ENCODE results near the gene SDR42E1. TPM values are rescaled to one million over a fixed set of nuclear protein-coding genes. Genes with fewer than 3 reads are reported as not detected.

The SDR42E1 gene
- total and polyA plus RNA-seq, 10 of the 15 experiments (the other 5 are each of a cell fraction or from before 2014, with no cell fraction given) = 1.4 to 5.5 (median 2.3) TPM

DNA sequence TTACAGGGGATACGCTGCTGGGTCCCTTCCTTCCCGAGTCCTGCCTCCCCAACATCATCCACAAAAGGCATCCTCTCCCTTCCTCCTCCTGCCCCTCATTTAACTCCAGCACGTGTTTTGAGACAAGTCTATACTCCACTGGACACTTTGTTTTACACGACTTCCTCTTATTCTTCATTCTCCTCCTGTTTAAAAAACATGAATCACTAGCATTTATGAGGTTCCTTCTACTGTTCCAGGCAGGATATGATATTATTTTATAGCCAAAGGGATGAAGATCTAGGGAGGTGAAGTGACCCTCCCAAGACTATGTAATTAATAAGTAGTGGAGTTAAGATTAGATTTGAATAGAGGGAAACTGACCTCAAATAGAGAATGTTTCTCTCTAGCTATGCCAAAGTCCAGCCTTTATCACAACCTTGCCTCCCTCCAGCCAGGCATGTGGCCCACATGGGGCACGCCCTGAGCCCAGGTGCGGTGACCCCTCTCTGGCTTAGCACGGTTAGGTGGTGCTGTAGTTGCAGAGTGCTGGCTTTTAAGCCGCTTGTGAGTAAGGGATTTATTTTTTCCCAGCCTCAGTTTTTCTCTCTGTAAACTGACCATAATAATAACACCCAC, 22.5 kb upstream of the SDR42E1 start:
- BruUV-seq (replicated peaks) = no TSS peak
- Histone ChIP-seq H3K9ac (ENCODE audit: control insufficient read depth, insufficient read depth, low read length) (no peak overlapping the region), H3K4me3 (no peak overlapping the region), H2AFZ (ENCODE audit: control insufficient read depth, low read depth, low read length) (no peak overlapping the region), H3K27me3 (replicated peaks in 1 of 2; ENCODE audit: control insufficient read depth in 2 of 2, insufficient read depth in 2 of 2, low read length in 1 of 2) (peaks cover 0 to 3% of the 10 kb centered on the region in 2 experiments; a peak in 3 of 4 replicates), H3K36me3 (ENCODE audit: control insufficient read depth in 2 of 2, insufficient read depth in 2 of 2, low read length in 1 of 2) (no peaks in the 10 kb centered on the region), H4K20me1 (ENCODE audit: control insufficient read depth, insufficient read depth) (no peaks in the 10 kb centered on the region; the same call in 1 of the 2 replicates), H3K79me2 (ENCODE audit: control insufficient read depth, insufficient read depth, low read length) (no peaks in the 10 kb centered on the region), H3K27ac (ENCODE audit: control insufficient read depth, insufficient read depth) (no peak overlapping the region), H3K4me1 (ENCODE audit: control insufficient read depth, insufficient read depth, low read length) (no peaks in the 10 kb centered on the region), H3K9me3 (replicated peaks; ENCODE audit: control insufficient read depth, insufficient read depth, low read length) (no peaks in the 10 kb centered on the region), H3K4me2 (ENCODE audit: control insufficient read depth, insufficient read depth) (no peak overlapping the region)
- ChIA-PET POLR2A (no interaction called here), RAD21 (ENCODE audit: unreplicated experiment) (no interaction called here), SMC1A (ENCODE audit: uncharacterized antibody, unreplicated experiment) (no interaction called here), CTCF (no interaction called here)
- in situ Hi-C loops (cut with MboI) = no loop called here
- no peak for ATAC-seq
- no peak for FAIRE-seq
- TF ChIP-seq ATF7 (IDR thresholded peaks at IDR 0.05; ENCODE audit: low read depth) = no peak
- no peak for TF ChIP-seq ZNF207 (IDR thresholded peaks at IDR 0.05; ENCODE audit: borderline replicate concordance)
- no peak for TF ChIP-seq IKZF2 (IDR thresholded peaks at IDR 0.05)
- TF ChIP-seq PAX8 (IDR thresholded peaks at IDR 0.05) = no peak
- no peak for TF ChIP-seq ZBED1 (IDR thresholded peaks at IDR 0.05; ENCODE audit: borderline replicate concordance)
- no peak for TF ChIP-seq CUX1 (IDR thresholded peaks at IDR 0.05; ENCODE audit: insufficient replicate concordance, low read depth, low read length)
- TF ChIP-seq, protein P1, sequence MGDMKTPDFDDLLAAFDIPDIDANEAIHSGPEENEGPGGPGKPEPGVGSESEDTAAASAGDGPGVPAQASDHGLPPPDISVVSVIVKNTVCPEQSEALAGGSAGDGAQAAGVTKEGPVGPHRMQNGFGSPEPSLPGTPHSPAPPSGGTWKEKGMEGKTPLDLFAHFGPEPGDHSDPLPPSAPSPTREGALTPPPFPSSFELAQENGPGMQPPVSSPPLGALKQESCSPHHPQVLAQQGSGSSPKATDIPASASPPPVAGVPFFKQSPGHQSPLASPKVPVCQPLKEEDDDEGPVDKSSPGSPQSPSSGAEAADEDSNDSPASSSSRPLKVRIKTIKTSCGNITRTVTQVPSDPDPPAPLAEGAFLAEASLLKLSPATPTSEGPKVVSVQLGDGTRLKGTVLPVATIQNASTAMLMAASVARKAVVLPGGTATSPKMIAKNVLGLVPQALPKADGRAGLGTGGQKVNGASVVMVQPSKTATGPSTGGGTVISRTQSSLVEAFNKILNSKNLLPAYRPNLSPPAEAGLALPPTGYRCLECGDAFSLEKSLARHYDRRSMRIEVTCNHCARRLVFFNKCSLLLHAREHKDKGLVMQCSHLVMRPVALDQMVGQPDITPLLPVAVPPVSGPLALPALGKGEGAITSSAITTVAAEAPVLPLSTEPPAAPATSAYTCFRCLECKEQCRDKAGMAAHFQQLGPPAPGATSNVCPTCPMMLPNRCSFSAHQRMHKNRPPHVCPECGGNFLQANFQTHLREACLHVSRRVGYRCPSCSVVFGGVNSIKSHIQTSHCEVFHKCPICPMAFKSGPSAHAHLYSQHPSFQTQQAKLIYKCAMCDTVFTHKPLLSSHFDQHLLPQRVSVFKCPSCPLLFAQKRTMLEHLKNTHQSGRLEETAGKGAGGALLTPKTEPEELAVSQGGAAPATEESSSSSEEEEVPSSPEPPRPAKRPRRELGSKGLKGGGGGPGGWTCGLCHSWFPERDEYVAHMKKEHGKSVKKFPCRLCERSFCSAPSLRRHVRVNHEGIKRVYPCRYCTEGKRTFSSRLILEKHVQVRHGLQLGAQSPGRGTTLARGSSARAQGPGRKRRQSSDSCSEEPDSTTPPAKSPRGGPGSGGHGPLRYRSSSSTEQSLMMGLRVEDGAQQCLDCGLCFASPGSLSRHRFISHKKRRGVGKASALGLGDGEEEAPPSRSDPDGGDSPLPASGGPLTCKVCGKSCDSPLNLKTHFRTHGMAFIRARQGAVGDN (IDR thresholded peaks at IDR 0.05) = no peak
- TF ChIP-seq EGR1 (IDR thresholded peaks at IDR 0.05; ENCODE audit: borderline replicate concordance in 1 of 2, low read depth in 2 of 2, low read length in 2 of 2) = no peak
- no peak for TF ChIP-seq SMC3 (IDR thresholded peaks at IDR 0.05; ENCODE audit: borderline replicate concordance, low read length)
- no peak for TF ChIP-seq YY1 (IDR thresholded peaks at IDR 0.05; ENCODE audit: low read depth, low read length)
- TF ChIP-seq STAT3 (IDR thresholded peaks at IDR 0.05; ENCODE audit: low read depth, low read length) = no peak
- no peak for TF ChIP-seq CBFB (IDR thresholded peaks at IDR 0.05; ENCODE audit: low read depth)
- no peak for DNase-seq (ENCODE audit: low read depth, low spot score)
- intact Hi-C loops (cut with micrococcal nuclease; ENCODE audit: unreplicated experiment) = no loop called here
- 22% methylated on average over 8 of the region's 8 CpGs for WGBS (ENCODE audit: insufficient coverage, insufficient replicate concordance, low lambda C conversion rate, missing lambda C conversion rate)
